GM12873 (cell line): ENCODE results near the gene DNAH10.

Source experiments
- CTCF ChIP-seq: IDR thresholded peaks from 2 replicates; pipeline ENCODE4 v1.5.1; 2012; ENCODE audit warnings: low read depth, mild to moderate bottlenecking, moderate library complexity, low read length, control low read depth; ENCODE audit not compliant: insufficient read depth; ENCODE audit errors: missing control alignments

The DNAH10 gene

GRCh38 chr12:123907726-123908476 is 145.8 kb downstream of the DNAH10 start:
- TF ChIP-seq CTCF = no peak

- TF ChIP-seq CTCF = no peak
These were observed 147.0 kb downstream of the DNAH10 start for GRCh38 chr12:123908884-123909725.

- TF ChIP-seq CTCF = no peak
These were observed 148.0 kb downstream of the DNAH10 start for GRCh38 chr12:123910057-123910456.

DNA sequence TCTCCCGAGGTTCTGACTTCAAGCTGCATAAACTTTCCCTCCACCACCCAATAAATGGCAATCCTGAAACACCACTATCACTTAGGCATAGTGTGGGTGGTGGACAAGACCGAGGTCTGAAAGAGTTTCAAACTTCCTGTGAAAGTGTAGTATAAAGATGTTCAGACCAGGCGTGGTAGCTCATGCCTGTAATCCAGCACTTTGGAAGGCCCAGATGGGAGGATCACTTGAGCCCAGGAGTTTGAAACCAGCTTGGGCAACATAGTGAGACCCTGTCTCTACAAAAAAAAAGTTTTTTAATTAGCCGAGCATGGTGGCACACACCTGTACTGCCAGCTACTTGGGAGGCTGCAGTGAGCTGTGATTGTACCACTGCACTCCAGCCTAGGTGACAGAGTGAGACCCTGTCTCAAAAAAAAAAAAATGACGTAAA is 148.7 kb downstream of the DNAH10 start:
- no peak for TF ChIP-seq CTCF

- no peak for TF ChIP-seq CTCF
These were observed 150.6 kb downstream of the DNAH10 start for GRCh38 chr12:123912415-123913380.

- no peak for TF ChIP-seq CTCF
These were observed 152.7 kb downstream of the DNAH10 start for GRCh38 chr12:123914726-123915333.
